D341Med (cell line): ENCODE results near the gene STRIP1.

Experiments
- DNase-seq: peaks from one replicate; pipeline ENCODE4 v3.0.0; 2012; ENCODE audit warnings: low spot score

The STRIP1 gene

DNA sequence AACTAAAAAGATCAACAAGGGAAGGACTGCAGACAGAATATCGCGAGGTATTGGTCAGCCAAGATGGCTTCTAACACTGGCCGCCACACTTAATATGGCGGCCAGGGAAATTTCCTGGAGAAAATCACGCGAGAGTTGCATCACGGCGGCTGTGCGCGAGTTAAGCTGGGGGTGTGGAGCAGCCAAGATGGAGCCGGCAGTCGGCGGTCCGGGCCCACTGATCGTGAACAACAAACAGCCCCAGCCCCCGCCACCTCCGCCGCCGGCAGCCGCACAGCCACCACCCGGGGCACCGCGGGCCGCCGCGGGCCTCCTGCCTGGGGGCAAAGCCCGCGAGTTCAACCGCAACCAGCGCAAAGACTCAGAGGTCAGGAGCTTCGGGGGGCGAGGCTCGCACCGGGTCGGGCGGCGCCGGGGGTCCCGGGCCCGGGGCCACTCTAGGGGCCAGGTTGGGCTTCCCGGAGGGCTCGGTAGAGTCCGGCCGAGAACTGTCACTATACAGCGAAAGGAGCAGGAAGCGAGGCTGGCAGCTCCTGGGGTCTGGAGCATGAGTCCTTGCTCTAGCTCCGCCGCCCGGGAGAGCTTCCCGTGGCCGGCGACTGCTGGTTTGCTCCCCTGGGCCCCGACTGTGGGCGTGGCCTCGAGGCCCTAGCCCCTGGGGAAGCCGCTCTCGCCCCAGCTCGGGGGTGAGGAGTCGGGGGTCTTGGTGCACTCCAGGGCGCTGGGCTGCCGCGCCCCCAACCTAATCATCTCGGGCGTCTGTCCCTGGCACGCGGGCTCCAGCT, at the start of gene STRIP1:
Gene STRIP1 (plus strand): TSS at position 174 of the 785 bp plus-strand sequence. CDS start 14 bp downstream, at position 188.
- DNase-seq, result peak; percentile 91

GRCh38 chr1:109985247-109986053, 49.0 kb upstream of the STRIP1 start:
- DNase-seq, result no peak

- DNase-seq, result no peak
These were observed 48.4 kb upstream of the STRIP1 start for GRCh38 chr1:109986054-109986444.

GRCh38 chr1:109988349-109988914, 46.0 kb upstream of the STRIP1 start:
- no peak for DNase-seq

GRCh38 chr1:109989506-109990301, 44.7 kb upstream of the STRIP1 start:
- DNase-seq, result no peak

DNA sequence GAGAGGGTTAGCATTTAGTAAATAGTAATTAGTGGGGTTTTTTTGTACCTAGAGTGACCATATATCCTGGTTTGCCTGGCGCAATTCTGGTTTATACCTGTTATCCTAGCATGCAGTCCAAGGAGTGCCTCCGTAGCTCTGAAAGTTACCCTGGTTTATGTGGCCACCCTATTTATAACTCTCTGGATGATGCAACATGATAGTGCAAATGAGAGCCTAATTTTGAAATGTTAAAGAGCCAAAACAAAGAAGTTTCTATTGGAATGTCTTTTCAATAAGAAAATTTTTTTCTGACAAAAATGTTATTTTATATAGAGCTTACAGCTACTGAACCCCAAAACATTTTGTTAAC, 44.1 kb upstream of the STRIP1 start:
- DNase-seq, result no peak

DNA sequence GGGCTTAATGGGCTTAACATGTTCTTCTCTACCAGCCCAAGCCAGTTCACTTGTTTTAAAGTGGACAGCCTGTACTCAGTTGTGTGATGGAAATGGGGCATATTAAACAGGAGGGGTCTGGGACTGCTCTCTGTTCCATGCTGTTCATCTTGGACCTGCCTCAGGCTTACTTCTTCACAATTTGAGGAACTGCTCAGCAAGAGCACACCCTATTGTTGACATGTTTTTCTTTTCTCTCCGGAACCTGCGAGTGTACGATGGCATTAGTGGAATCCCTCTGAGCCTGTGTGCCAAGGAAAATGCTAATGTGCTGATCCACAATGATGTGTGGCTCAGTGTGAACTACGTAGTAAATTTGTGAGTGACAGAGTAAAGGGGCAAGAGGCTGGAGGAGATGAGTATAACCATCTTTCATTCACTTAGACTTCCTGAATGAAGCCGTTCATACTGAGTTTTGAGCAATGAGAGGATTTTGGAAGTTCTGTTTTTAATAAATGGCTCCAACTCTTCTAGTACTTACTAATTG, 43.0 kb upstream of the STRIP1 start:
- no peak for DNase-seq

- no peak for DNase-seq
These were observed 40.5 kb upstream of the STRIP1 start for GRCh38 chr1:109993885-109994284.

GRCh38 chr1:109994654-109995053, 39.8 kb upstream of the STRIP1 start:
- no peak for DNase-seq

- no peak for DNase-seq
These were observed 38.9 kb upstream of the STRIP1 start for GRCh38 chr1:109995536-109995935.

DNA sequence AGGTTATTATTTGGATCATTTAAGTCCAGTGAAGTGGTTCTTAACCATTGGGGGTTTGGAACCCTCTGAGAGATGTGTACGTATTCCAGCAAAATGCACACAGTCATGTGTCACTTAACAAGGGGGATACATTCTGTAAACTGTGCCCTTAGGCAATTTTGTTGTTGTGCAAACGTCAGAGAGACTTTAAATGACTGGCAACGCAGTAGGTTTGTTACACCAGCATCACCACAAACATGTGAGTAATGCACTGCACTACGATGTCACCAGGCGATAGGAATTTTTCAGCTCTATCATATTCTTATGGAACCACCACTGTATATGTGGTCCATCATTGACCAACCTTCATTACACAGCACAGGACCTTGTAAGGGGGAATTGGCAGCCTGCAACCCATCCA, 37.9 kb upstream of the STRIP1 start:
- no peak for DNase-seq

- no peak for DNase-seq
These were observed 37.1 kb upstream of the STRIP1 start for GRCh38 chr1:109997204-109997866.

GRCh38 chr1:109997867-109998229, 36.6 kb upstream of the STRIP1 start:
- DNase-seq, result no peak

DNA sequence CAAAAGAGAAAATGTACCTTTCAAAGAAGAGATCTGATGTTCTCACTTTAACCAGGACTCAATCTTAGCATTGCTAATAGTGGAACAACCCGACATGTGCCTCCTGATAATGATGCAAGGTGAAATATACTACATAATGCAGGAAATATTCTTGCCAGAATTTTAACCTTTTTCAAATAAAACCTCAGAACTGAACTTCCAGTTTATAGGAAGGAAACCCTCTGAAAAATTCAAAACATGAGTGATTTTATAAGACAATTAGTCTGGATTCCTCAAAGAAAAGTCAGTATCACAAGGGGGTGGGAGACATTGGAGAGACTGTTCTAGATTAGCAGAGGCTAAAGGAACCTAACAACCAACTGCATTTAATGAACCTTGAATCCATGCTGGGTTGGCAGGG, 31.7 kb upstream of the STRIP1 start:
- no peak for DNase-seq

GRCh38 chr1:110003747-110004428, 30.5 kb upstream of the STRIP1 start:
- no peak for DNase-seq

- no peak for DNase-seq
These were observed 29.8 kb upstream of the STRIP1 start for GRCh38 chr1:110004583-110004982.

- no peak for DNase-seq
These were observed 28.5 kb upstream of the STRIP1 start for GRCh38 chr1:110005971-110006370.

GRCh38 chr1:110006516-110006915, 27.9 kb upstream of the STRIP1 start:
- no peak for DNase-seq

DNA sequence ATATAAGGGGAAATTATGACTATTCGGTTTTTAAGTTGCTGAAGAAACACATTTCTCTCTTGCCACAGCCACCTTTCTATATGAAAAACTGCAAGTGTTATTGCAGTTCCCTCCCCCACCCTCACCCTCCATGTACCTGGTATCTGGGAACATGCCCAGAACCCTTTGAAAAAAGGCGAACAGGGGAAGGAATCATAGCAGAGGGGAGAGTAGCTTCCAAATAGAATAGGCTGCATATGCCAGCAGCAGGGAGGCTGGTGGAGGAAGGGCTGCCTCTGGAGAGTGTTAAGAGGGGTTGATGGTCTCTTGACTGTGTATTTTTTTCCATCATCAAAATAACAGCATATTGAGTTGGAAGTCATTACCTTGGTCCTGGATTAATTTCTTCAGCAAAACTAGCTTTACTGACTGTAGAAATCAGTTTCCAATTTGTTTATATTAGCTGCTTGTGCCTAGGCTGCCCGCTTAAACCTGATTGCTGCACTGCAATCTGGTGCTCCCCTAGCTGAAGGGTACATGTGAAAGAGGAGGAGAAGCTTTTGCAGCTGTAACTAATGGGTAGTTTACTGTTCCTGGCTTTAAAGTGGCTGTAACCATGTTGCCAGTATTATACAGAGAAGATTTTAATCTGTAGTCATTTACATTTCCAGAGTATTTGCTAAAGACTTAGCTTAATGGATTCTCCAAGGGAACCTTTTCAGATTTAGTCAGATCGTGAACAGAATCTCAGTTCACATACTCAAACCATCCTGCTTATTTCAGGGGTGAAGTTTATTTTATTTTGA, 27.2 kb upstream of the STRIP1 start:
- no peak for DNase-seq

DNA sequence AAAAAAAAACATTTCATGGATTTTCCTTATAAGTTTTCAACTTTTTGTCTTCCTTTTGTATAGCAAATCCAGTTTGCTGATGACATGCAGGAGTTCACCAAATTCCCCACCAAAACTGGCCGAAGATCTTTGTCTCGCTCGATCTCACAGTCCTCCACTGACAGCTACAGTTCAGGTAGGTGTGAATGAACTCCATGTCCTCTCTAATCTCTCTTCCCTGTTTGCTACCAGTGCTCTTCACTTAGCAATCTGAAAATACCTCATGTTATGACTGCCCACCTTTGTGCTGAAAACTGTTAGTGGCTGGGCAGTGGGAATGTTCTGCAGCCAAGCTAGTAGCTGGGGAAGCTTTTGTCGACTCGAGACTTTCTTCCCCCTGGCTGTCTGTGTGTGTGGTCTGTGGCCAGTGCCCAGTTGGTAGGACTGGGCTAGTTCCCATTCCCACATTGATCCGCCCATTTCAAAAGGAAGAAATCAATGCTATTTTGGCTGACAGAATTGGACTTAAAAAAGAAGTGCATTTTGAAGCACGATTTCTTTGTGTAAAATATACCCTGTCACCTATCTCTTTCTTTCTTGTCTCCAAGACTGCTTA, 25.4 kb upstream of the STRIP1 start:
- DNase-seq, result no peak
